Uterus (tissue), 2 donors: ENCODE data around the gene TNRC6C.

Experiments
- CTCF ChIP-seq, 4 experiments: fragments of 200-600 bp in 2 of 4; fragments of 450-650 bp in 2 of 4; sonication (generic) in 2 of 4; IDR thresholded peaks; one replicate each; pipeline ENCODE4 v1.5.1; 2016 to 2019; ENCODE audit warnings: antibody characterized with exemption in 4 of 4, mild to moderate bottlenecking in 2 of 4, moderate library complexity in 1 of 4
- POLR2A ChIP-seq, 2 donors: fragments of 450-650 bp; IDR thresholded peaks; one replicate each; pipeline ENCODE4 v1.6.1; 2016; ENCODE audit warnings: antibody characterized with exemption in 2 of 2, mild to moderate bottlenecking in 1 of 2, moderate library complexity in 1 of 2

GRCh38 chr17:77944390-77945222 is 13.9 kb upstream of the TNRC6C start:
- no peak for TF ChIP-seq POLR2A (IDR thresholded peaks at IDR 0.05)
- TF ChIP-seq CTCF (IDR thresholded peaks at IDR 0.05) = no peak
